Measurements from ENCODE around the gene PRRC2B. TPM values are rescaled to one million over a fixed set of nuclear protein-coding genes. Genes with fewer than 3 reads are reported as not detected.
"Not testable (repeated sequence)": the region's sequence is repeated elsewhere in the genome, so short reads cannot be mapped to it uniquely, and the experiment has no call there.

PRRC2B gene
- total RNA-seq, 4 donors from 2014 or later: 102 to 198 (median 108) TPM

DNA sequence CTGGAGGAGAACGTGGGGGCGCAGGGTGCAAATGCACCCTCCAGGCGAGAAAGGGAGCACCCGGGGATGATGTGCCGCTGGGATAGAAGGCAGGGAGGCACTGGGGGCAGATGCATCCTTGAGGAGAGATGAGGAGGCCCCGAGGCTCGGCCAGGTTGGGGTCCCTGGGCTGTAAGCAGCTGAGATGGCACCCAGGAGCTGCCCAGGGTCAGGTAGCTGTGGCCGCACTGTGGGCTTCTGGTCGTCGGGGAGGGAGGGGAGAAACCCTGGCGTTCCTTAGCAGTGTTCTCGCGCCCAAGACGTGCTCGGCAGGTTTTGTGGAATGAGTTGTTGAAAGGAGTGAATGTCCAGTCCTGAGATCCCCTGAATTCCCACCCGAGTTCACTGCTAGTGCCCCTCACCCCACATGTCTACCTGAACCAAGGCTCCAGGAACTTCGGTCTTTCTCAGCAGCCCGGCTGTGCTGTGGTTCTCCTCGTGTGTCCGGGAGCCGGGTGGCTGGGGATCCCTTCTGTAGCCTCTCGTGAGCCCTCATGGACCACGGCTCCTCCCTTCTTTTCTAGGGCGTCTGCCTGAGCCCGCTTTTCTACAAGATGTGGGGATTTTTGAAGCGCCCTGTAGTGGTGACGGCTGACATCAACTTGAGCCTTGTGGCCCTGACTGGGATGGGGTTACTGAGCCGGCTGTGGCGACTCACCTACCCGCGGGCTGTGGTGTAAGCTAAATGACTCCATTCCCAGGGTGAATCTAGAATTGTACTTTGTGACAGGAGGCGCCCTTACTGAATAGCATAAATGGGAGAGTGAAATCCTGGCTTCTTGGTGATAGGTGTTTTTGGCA, 110.0 kb downstream of the PRRC2B start:
- H3K4me1 ChIP-seq: peaks cover 0 to 42% (median 19%) of the 10 kb centered on the region in 3 donors
- H3K27me3 ChIP-seq: no peaks in the 10 kb centered on the region
- 10 to 31% methylated on average over 4 to 13 of the region's 32 CpGs for WGBS, 2 donors (ENCODE audit: low coverage in 1 of 2)
- H3K36me3 ChIP-seq: peaks cover 0 to 41% of the 10 kb centered on the region in 2 donors
- peak overlapping the region in 3 of 4 donors; percentile 85 to 89 (median 87) for H3K27ac ChIP-seq
- H3K9me3 ChIP-seq: no peaks in the 10 kb centered on the region
- ATAC-seq: no peak
- TF ChIP-seq EP300 (IDR thresholded peaks at IDR 0.05): no peak
- no peak for TF ChIP-seq CTCF (IDR thresholded peaks at IDR 0.05)
- peak overlapping the region; percentile 83 to 92 for H3K4me3 ChIP-seq

- H3K27me3 ChIP-seq: no peaks in the 10 kb centered on the region
- TF ChIP-seq CTCF (IDR thresholded peaks at IDR 0.05): no peak
- TF ChIP-seq EP300 (IDR thresholded peaks at IDR 0.05): no peak
- TF ChIP-seq POLR2A (IDR thresholded peaks at IDR 0.05): no peak
- TF ChIP-seq POLR2AphosphoS5 (IDR thresholded peaks at IDR 0.05): no peak
- no peak overlapping the region for H3K27ac ChIP-seq
- peaks cover 0 to 42% (median 19%) of the 10 kb centered on the region in 3 donors for H3K4me1 ChIP-seq
- peaks cover 0 to 42% of the 10 kb centered on the region in 2 donors for H3K36me3 ChIP-seq
- H3K4me3 ChIP-seq: no peak overlapping the region
- ATAC-seq: no peak
- H3K9me3 ChIP-seq: no peaks in the 10 kb centered on the region
- WGBS, 2 donors (ENCODE audit: low coverage in 1 of 2): 89 to 93% methylated on average over 5 to 8 of the region's 8 CpGs
Measured at GRCh38 chr9:131505012-131505411, 111.1 kb downstream of the PRRC2B start.

DNA sequence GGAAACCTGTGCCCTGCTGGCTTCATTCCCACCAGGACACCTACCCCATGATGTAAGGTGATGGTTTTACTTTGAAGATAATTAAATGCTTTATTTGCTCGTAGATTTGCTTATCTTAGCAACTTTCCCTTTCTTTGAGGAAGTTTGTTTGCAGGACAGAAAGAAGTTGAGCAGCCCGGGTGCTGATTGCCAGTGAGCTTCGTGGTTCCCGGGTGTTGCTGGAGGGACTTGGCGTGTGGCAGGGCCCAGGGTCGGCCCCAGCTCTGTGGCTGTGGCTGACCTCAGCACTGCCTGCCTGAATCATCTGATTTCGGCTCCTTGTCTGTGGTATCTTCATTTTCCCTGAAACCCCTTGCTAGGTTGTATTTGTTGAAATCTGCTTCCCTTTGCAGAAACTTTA, 117.5 kb downstream of the PRRC2B start:
- 76 to 97% methylated on average over 6 to 7 of the region's 7 CpGs for WGBS, 2 donors (ENCODE audit: low coverage in 1 of 2)
- H3K27me3 ChIP-seq: no peaks in the 10 kb centered on the region
- H3K9me3 ChIP-seq: no peaks in the 10 kb centered on the region
- peaks cover 0 to 96% of the 10 kb centered on the region in 2 donors for H3K36me3 ChIP-seq
- no peaks in the 10 kb centered on the region for H3K4me1 ChIP-seq
- H3K4me3 ChIP-seq: no peak overlapping the region
- no peak for ATAC-seq
- no peak overlapping the region for H3K27ac ChIP-seq
- TF ChIP-seq POLR2AphosphoS5 (IDR thresholded peaks at IDR 0.05) (no peak), EP300 (IDR thresholded peaks at IDR 0.05) (no peak), POLR2A (IDR thresholded peaks at IDR 0.05) (no peak), CTCF (IDR thresholded peaks at IDR 0.05) (no peak)

GRCh38 chr9:131511880-131512279, 118.0 kb downstream of the PRRC2B start:
- Histone ChIP-seq H3K36me3 (peaks cover 0 to 99% of the 10 kb centered on the region in 2 donors), H3K27ac (no peak overlapping the region), H3K9me3 (no peaks in the 10 kb centered on the region), H3K4me3 (no peak overlapping the region), H3K27me3 (no peaks in the 10 kb centered on the region), H3K4me1 (no peaks in the 10 kb centered on the region)
- no CpG with 5 or more reads among the region's 6 CpGs for WGBS, 2 donors (ENCODE audit: low coverage in 1 of 2)
- TF ChIP-seq POLR2A (IDR thresholded peaks at IDR 0.05): no peak
- TF ChIP-seq CTCF (IDR thresholded peaks at IDR 0.05): no peak
- no peak for TF ChIP-seq POLR2AphosphoS5 (IDR thresholded peaks at IDR 0.05)
- TF ChIP-seq EP300 (IDR thresholded peaks at IDR 0.05): no peak
- no peak for ATAC-seq

DNA sequence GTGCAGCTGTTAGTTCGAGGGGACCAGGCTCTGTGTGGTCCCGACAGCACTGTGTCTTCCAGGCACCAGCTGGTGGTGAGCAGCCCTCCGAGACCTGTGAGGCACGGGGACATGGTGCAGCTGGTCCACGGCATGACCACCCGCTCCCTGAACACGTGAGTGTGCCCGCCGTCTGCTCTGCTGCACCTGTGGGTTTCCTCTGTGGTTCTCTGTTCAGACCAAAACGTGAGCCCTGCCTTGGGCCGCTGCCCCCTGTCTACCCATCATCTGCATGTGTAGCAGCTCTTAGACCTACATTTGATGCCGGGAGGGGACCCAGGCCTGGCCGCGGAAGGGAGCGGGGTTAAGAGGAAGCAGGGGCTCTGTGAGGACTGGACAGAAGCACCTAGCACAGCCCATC, 119.3 kb downstream of the PRRC2B start:
- H3K27ac ChIP-seq: no peak overlapping the region
- no peak overlapping the region for H3K4me3 ChIP-seq
- 80 to 100% methylated on average over 2 to 4 of the region's 15 CpGs for WGBS, 2 donors (ENCODE audit: low coverage in 1 of 2)
- no peaks in the 10 kb centered on the region for H3K9me3 ChIP-seq
- TF ChIP-seq POLR2A (IDR thresholded peaks at IDR 0.05) (no peak), CTCF (IDR thresholded peaks at IDR 0.05) (no peak), POLR2AphosphoS5 (IDR thresholded peaks at IDR 0.05) (no peak), EP300 (IDR thresholded peaks at IDR 0.05) (no peak)
- no peak for ATAC-seq
- H3K4me1 ChIP-seq: peaks cover 0 to 8% (median 0%) of the 10 kb centered on the region in 3 donors
- no peaks in the 10 kb centered on the region for H3K27me3 ChIP-seq
- H3K36me3 ChIP-seq: peaks cover 0 to 99% of the 10 kb centered on the region in 2 donors

- 80% methylated on average over 4 of the region's 12 CpGs; no CpG with 5 or more reads in 1 of the 2 donors for WGBS, 2 donors (ENCODE audit: low coverage in 1 of 2)
- not testable (repeated sequence) for ATAC-seq, H3K4me3 ChIP-seq, H3K27ac ChIP-seq, H3K27me3 ChIP-seq, H3K4me1 ChIP-seq, H3K9me3 ChIP-seq
- H3K36me3 ChIP-seq: peaks cover 0 to 100% of the 10 kb centered on the region in 2 donors
Measured at GRCh38 chr9:131515559-131516031, 121.7 kb downstream of the PRRC2B start.
